WI38 (cell line): Measurements from ENCODE around the gene ARHGEF4.

Source experiments
- H3K4me3 ChIP-seq: 2 replicates; pipeline ENCODE4 v1.5.1; 2011; ENCODE audit warnings: low read depth, mild to moderate bottlenecking, control low read depth, low read length
- TF ChIP-seq, protein P1 (sequence below): IDR thresholded peaks from 2 replicates; pipeline ENCODE4 v1.5.1; 2012; ENCODE audit warnings: low read depth, mild to moderate bottlenecking, control low read depth, low read length

Gene ARHGEF4

DNA sequence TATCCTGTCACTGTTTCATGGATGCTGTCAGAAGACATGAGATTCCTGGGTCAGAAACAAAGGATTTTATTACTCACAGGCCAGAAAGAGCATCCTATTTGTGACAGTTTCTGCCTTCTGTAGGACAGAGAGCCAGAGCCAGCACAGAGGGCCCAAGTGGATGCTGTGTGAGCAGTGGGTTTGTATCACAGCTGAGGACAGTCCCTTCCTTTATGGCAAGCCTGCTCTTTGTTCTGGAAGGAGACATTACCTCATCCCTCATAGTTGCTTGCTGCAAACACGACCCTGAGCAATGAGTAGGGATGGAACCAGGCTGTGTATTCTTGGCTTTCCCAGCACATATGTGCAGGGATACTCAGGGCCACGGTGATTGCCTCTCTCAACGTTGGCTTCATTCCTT is 41.6 kb downstream of the ARHGEF4 start:
- no peak overlapping the region for H3K4me3 ChIP-seq
- TF ChIP-seq, protein P1, sequence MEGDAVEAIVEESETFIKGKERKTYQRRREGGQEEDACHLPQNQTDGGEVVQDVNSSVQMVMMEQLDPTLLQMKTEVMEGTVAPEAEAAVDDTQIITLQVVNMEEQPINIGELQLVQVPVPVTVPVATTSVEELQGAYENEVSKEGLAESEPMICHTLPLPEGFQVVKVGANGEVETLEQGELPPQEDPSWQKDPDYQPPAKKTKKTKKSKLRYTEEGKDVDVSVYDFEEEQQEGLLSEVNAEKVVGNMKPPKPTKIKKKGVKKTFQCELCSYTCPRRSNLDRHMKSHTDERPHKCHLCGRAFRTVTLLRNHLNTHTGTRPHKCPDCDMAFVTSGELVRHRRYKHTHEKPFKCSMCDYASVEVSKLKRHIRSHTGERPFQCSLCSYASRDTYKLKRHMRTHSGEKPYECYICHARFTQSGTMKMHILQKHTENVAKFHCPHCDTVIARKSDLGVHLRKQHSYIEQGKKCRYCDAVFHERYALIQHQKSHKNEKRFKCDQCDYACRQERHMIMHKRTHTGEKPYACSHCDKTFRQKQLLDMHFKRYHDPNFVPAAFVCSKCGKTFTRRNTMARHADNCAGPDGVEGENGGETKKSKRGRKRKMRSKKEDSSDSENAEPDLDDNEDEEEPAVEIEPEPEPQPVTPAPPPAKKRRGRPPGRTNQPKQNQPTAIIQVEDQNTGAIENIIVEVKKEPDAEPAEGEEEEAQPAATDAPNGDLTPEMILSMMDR = no peak

- TF ChIP-seq, protein P1 = no peak
- H3K4me3 ChIP-seq = no peak overlapping the region
Observed at GRCh38 chr2:130878933-130879332, 42.2 kb downstream of the ARHGEF4 start.

DNA sequence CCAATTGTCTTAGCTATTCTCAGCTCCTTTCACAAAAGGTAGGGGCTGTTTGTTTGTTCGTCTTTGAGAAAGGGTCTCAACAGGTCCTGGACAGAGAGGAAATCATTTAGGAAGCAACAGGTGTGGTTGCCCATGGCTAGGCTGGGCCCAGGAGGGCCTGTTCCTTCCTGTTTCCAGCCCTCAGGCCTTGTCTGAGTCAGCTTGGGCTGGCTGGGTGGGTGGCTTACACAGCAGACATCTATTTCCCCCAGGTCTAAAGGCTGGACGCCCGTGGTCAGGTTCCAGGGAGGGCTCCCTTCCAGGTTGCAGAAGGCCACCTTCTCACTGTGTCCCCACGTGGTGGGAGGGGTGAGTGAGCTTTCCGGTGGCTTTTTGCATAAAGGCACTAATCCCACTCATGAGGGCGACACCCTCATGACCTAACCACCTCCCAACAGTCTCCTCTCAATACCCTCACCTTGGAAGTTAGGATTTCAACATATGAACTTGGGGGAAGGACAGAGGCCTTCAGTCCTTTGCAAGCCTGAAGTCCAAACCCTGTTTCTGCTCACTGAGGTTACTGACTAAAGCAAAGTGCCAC is 45.5 kb downstream of the ARHGEF4 start:
- TF ChIP-seq, protein P1 = no peak
- no peak overlapping the region for H3K4me3 ChIP-seq

- TF ChIP-seq, protein P1 = no peak
- no peak overlapping the region for H3K4me3 ChIP-seq
Observed at GRCh38 chr2:130882991-130883390, 46.3 kb downstream of the ARHGEF4 start.

DNA sequence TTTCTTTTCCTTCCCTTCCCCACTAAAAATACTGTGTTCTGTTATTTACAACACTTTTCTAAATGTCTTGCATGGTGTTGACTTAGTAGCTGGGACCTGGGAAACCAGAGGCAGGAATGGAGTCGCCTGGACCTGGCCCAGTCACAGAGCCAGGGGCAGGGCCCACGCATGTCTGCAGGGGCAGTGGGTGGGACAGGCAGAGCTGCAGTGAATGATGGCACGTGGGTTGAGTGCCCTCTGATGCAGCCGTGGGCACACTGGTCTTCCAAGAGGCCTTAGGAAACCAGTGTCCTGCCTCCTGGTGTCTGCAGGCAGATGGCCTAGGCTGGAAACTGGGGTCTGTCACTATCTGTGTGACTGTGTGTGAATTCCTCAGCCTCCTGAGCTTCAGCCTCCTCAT is 46.8 kb downstream of the ARHGEF4 start:
- TF ChIP-seq, protein P1 = no peak
- H3K4me3 ChIP-seq = no peak overlapping the region

DNA sequence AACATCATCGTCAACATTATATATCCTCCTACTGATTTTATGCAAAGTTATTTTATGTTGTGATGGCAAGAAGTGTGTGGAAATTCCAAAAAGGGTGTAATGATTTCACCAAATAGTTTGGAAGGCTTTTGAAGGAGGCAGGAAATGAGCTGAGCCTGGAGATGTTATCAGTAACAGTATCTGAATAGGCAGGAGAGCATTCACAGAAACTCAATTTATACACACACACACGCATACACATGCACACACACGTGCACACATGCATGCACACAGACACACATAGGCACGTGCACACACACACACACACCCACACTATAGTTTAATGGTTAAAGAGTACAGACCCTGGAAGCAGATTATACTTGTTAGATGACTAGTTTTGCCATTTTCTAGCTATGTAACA is 47.3 kb downstream of the ARHGEF4 start:
- H3K4me3 ChIP-seq = no peak overlapping the region
- TF ChIP-seq, protein P1 = no peak

DNA sequence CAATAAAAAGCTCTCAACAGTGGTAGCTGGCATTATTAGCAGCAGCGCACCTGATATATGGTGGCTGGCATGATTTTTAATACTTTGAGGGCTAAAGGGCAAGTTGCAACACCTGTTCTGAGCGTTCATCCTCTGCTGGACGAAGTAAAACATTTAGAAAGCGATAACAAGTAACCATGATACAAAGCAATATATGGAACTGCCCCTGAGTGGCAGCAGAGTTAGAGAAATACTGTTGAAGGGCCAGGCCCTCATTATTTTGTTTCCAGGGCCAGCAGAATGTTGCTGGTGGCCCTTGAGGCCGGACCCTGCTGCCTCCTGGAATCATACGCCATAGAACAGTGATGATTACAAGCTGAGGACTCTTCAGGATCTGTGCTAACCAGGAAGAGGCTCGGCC is 47.8 kb downstream of the ARHGEF4 start:
- no peak overlapping the region for H3K4me3 ChIP-seq
- TF ChIP-seq, protein P1 = no peak
